ENCODE results near the gene ITGA3. TPM values are rescaled to one million over a fixed set of nuclear protein-coding genes. Genes with fewer than 3 reads are reported as not detected.
A peak's percentile ranks its signal among the peaks of the same experiment; 100 is the strongest.

The ITGA3 gene
- polyA plus RNA-seq, 1 of the 3 experiments (the other 2 are of a cell fraction): 766 TPM

- peak; percentile 80 for TF ChIP-seq REST (IDR thresholded peaks at IDR 0.05; ENCODE audit: low read depth, low read length)
- TF ChIP-seq ZBTB33 (IDR thresholded peaks at IDR 0.05; ENCODE audit: borderline replicate concordance, low read depth): peak; percentile 88; the same call in 1 of the 2 replicates
- no peak for TF ChIP-seq RFX5 (IDR thresholded peaks at IDR 0.05; ENCODE audit: low read length)
- TF ChIP-seq MAX (IDR thresholded peaks at IDR 0.05; ENCODE audit: low read depth): peak; percentile 96
- no peak for TF ChIP-seq MEF2A (IDR thresholded peaks at IDR 0.05; ENCODE audit: borderline replicate concordance, low read depth)
- peak; percentile 100 for TF ChIP-seq FOSL2 (IDR thresholded peaks at IDR 0.05; ENCODE audit: borderline replicate concordance, low read depth)
- TF ChIP-seq TCF12 (IDR thresholded peaks at IDR 0.05): peak; percentile 98
- TF ChIP-seq ELF1 (IDR thresholded peaks at IDR 0.05): no peak
- no peak for TF ChIP-seq CTCF (IDR thresholded peaks at IDR 0.05)
- TF ChIP-seq FOXJ3 (CRISPR knock-in tag; IDR thresholded peaks at IDR 0.05): no peak
- TF ChIP-seq RAD21 (IDR thresholded peaks at IDR 0.05; ENCODE audit: low read length): no peak
- peak; percentile 85 for TF ChIP-seq PBX3 (IDR thresholded peaks at IDR 0.05)
- TF ChIP-seq RXRA (IDR thresholded peaks at IDR 0.05; ENCODE audit: borderline replicate concordance, low read depth): peak; percentile 97
- TF ChIP-seq TAF1 (IDR thresholded peaks at IDR 0.05; ENCODE audit: borderline replicate concordance, low read depth, low read length): peak; percentile 68; the same call in 1 of the 2 replicates
- peak; percentile 96 for TF ChIP-seq NFIC (IDR thresholded peaks at IDR 0.05; ENCODE audit: borderline replicate concordance)
- peak; percentile 92 for TF ChIP-seq TEAD4 (IDR thresholded peaks at IDR 0.05; ENCODE audit: borderline replicate concordance, insufficient read depth)
- TF ChIP-seq RCOR1 (IDR thresholded peaks at IDR 0.05; ENCODE audit: low read length): no peak
- peak; percentile 60; the same call in 1 of the 2 replicates for TF ChIP-seq YY1 (IDR thresholded peaks at IDR 0.05; ENCODE audit: low read depth)
- TF ChIP-seq NRF1 (IDR thresholded peaks at IDR 0.05; ENCODE audit: low read depth, low read length): no peak
- TF ChIP-seq GABPA (IDR thresholded peaks at IDR 0.05; ENCODE audit: low read depth): 0 out of 2 replicates have a peak, but pooled peaks have one; percentile 8
Observed at GRCh38 chr17:50051082-50051576, 4.8 kb upstream of the ITGA3 start (continued).
